SK-N-DZ (cell line): Measurements from ENCODE around the gene NR0B1.

Experiments
- DNase-seq: peaks from one replicate; pipeline ENCODE4 v3.0.0-alpha.2; 2015; ENCODE audit warnings: low spot score

NR0B1 gene

DNA sequence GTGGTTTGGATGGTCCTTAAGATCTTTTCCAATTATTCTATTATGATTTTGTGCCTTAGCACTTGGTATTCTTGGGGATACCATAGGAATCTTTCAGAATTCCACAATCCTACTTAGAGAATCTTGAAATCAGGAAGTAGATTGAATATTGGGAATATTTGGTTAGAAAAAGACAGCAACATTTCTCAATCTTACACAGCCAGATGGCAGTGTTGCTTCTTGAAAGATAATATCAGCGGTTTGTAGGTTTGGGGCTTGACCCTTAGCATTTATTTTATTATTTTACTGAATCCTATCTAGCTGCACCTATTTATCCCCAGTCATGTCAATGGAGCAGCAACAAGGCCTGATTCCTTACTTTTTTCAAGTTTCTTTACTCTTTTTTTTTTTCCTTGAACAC, 33.7 kb downstream of the NR0B1 start:
- DNase-seq = no peak

DNA sequence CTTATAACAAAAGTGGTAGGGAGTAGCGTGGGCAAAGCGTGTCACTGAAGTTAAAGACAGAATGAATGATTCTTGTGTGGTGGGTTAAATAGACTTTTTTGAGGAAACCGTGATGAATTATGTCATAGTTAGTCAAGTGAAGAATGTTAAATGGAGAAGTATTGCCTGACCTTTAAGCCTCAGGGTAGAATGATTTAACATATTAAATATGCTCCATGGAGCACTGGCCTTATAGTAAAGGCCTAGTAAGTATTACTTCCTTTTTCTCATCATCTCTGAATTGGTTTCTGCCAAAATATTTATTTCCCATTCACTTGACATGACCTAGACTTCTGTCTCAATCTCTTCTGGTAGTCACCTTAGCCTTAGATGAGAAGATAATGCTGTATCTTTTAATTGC, 38.6 kb downstream of the NR0B1 start:
- DNase-seq = no peak

DNA sequence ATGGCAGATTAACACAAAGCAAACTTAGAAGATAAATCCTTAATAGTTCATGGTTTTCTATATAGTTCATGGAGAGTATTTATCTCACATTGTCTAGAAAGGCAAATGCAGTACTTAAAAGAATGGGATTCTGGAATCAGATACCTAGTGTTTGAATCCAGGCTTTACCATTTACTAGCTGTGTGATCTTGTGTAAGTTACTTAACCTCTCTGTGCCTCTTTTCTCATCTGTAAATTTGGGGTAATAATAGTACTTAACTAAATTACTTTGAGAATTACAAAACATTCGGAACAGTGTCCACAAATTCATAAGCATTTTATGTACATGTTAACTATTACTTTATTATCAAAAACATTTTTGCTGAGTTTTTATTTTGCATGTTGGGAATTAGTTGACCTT, 46.4 kb downstream of the NR0B1 start:
- no peak for DNase-seq

DNA sequence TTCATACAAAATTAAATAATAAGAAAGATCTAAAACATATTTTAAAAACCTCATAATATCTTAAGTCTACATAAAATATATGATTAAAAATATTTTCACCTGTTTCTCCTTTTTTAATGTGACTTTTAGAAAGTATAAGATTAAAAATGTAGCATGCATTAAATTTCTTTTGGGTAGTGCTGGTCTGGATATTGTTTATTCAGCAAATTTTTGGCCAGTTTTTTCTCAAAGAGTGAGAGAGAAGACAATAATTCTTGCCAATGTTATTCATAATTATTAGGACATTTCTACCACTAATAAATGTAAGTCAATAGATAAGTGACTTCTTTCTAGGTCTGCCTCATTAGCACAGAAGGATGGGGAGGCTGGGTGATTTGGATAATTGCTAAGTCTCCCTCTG, 48.2 kb downstream of the NR0B1 start:
- DNase-seq = no peak

DNA sequence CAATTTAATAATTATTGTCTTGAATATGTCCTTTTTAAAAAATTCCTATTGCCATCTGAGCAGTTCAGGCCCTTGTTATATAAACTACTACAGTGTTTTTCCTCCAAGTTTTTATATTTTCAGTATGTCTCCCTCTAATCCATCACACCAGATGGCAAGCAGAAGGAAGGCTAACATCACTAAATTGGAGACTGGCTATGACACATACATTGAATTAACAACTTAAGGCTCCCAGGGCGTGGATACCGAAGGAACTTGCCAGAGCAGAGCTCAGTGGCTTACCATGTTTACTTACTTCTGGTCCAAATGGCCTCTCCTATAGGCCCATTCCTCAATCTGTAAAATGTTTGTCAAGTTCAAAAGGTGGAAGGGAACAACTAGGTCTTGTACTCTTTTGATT, 49.3 kb downstream of the NR0B1 start:
- DNase-seq = no peak
